OCI-LY7 (cell line): ENCODE data around the gene THEMIS. TPM values are rescaled to one million over a fixed set of nuclear protein-coding genes. Genes with fewer than 3 reads are reported as not detected.

Experiments used
- BruUV-seq: library from RNA; stranded (reverse); fragments of 400-500 nt; replicated peaks from 2 replicates; lab custom pipeline; 2021; lab: Mats Ljungman, UMichigan
- CTCF ChIA-PET: fragments of 300-600 bp; sonication (Branson Sonifier 250); formaldehyde crosslinking; loops from one replicate; lab custom pipeline; 2022; ENCODE audit warnings: antibody characterized with exemption; ENCODE audit not compliant: unreplicated experiment; lab: Charles Lee
- POLR2A ChIA-PET: fragments of 300-600 bp; sonication (Branson Sonifier 250); formaldehyde crosslinking; loops from one replicate; lab custom pipeline; 2022; ENCODE audit warnings: antibody characterized with exemption; lab: Charles Lee
- DNase-seq: peaks from one replicate; pipeline ENCODE4 v3.0.0-alpha.2; 2015; ENCODE audit warnings: low spot score
- H2AFZ ChIP-seq: fragments of 200-600 bp; sonication (generic), shearing (Covaris generic); 2 replicates; pipeline ENCODE4 v1.6.1; 2014; ENCODE audit warnings: mild to moderate bottlenecking, antibody characterized with exemption, low read length, moderate library complexity
- H3K27ac ChIP-seq: fragments of 200-600 bp; sonication (generic); 2 replicates; pipeline ENCODE4 v1.5.1; 2014; ENCODE audit warnings: mixed run types, low read depth, mild to moderate bottlenecking, moderate library complexity, low read length, inconsistent platforms; ENCODE audit not compliant: poor library complexity, severe bottlenecking
- H3K36me3 ChIP-seq: fragments of 200-600 bp; sonication (generic); 2 replicates; pipeline ENCODE4 v1.6.1; 2014; ENCODE audit warnings: mild to moderate bottlenecking, antibody characterized with exemption, low read length, moderate library complexity, mixed read lengths; ENCODE audit not compliant: insufficient read depth
- H3K4me1 ChIP-seq: fragments of 200-600 bp; sonication (generic); 2 replicates; pipeline ENCODE4 v1.5.1; 2014; ENCODE audit warnings: mild to moderate bottlenecking, low read length; ENCODE audit not compliant: insufficient read depth, poor library complexity, severe bottlenecking
- H3K4me2 ChIP-seq: fragments of 200-600 bp; sonication (generic); 2 replicates; pipeline ENCODE4 v1.6.1; 2014; ENCODE audit warnings: mild to moderate bottlenecking, low read length
- H3K4me3 ChIP-seq: fragments of 200-600 bp; sonication (generic); 2 replicates; pipeline ENCODE4 v1.5.1; 2014; ENCODE audit warnings: mild to moderate bottlenecking, low read depth, low read length; ENCODE audit not compliant: poor library complexity, severe bottlenecking
- H3K79me2 ChIP-seq: fragments of 200-600 bp; sonication (generic); 2 replicates; pipeline ENCODE4 v1.6.1; 2016; ENCODE audit warnings: low read depth, mild to moderate bottlenecking, low read length, moderate library complexity, mixed read lengths; ENCODE audit not compliant: insufficient read depth
- H3K9me2 ChIP-seq: fragments of 200-600 bp; sonication (generic); 2 replicates; pipeline ENCODE4 v1.6.1; 2016; ENCODE audit warnings: mild to moderate bottlenecking, low read length, mixed read lengths; ENCODE audit not compliant: insufficient read depth
- H3K9me3 ChIP-seq: fragments of 200-600 bp; sonication (generic); 2 replicates; pipeline ENCODE4 v1.6.1; 2014; ENCODE audit warnings: mild to moderate bottlenecking, mixed run types, low read length, mixed read lengths
- H4K20me1 ChIP-seq: fragments of 200-600 bp; sonication (generic); 2 replicates; pipeline ENCODE4 v1.6.1; 2014; ENCODE audit warnings: mild to moderate bottlenecking, antibody characterized with exemption, low read length, moderate library complexity, mixed read lengths; ENCODE audit not compliant: insufficient read depth
- EZH2phosphoT487 ChIP-seq: fragments of 200-600 bp; sonication (generic); IDR thresholded peaks from 2 replicates; pipeline ENCODE4 v1.6.1; 2018; ENCODE audit warnings: low read depth, borderline replicate concordance, mild to moderate bottlenecking, mixed run types, antibody characterized with exemption, low read length, moderate library complexity, mixed read lengths
- intact Hi-C: fragments of 100-400 bp; cut with micrococcal nuclease; formaldehyde crosslinking; loops from one replicate; pipeline ENCODE4 v1.10.0; 2022; ENCODE audit not compliant: unreplicated experiment
- total RNA-seq, 2 experiments: library from RNA; depleted of rRNA in 1 of 2; stranded (reverse); fragments of >200 nt in 1 of 2; shearing (Covaris generic) in 1 of 2; gene quantifications; 2 replicates each; pipeline ENCODE4 v1.2.3, GENCODE V29; 2014 to 2022
- TF ChIP-seq, protein P1 (sequence below): fragments of 200-600 bp; sonication (generic); conservative IDR thresholded peaks from 2 replicates; pipeline ENCODE4 v1.5.1; 2014; ENCODE audit warnings: mild to moderate bottlenecking, antibody characterized with exemption, low read length, moderate library complexity, mixed read lengths

The THEMIS gene
- total RNA-seq, 2 experiments from 2014 or later, result not detected

DNA sequence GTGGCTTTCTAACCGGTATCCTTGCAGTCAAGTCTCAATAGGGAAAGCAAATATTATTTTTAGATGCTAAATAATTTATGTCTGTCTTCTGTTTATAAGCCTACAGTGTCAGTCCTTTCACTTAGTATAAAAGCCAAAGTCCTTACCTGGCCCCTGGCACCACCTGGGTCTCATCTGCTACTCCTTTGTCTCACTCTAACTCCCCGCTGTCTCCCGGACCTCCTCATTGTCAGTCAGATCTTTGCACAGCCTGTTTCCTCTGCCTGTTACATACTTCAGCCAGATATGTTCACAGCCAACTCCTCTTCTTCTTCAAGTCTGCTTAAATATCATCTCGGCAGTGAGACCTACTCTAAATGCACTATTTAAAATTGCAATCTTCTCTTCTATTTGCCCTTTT, 84.2 kb downstream of the THEMIS start:
- no peaks in the 10 kb centered on the region for H3K79me2 ChIP-seq
- H3K9me3 ChIP-seq, result no peaks in the 10 kb centered on the region
- intact Hi-C loops, result no loop called here
- H3K36me3 ChIP-seq, result no peaks in the 10 kb centered on the region
- ChIA-PET CTCF (no interaction called here), POLR2A (no interaction called here)
- H3K9me2 ChIP-seq, result no peaks in the 10 kb centered on the region
- no peak overlapping the region for H3K27ac ChIP-seq
- no peak overlapping the region for H2AFZ ChIP-seq
- no peak overlapping the region for H3K4me2 ChIP-seq
- DNase-seq, result no peak
- H3K4me3 ChIP-seq, result no peak overlapping the region
- no peak for TF ChIP-seq EZH2phosphoT487
- TF ChIP-seq, protein P1, sequence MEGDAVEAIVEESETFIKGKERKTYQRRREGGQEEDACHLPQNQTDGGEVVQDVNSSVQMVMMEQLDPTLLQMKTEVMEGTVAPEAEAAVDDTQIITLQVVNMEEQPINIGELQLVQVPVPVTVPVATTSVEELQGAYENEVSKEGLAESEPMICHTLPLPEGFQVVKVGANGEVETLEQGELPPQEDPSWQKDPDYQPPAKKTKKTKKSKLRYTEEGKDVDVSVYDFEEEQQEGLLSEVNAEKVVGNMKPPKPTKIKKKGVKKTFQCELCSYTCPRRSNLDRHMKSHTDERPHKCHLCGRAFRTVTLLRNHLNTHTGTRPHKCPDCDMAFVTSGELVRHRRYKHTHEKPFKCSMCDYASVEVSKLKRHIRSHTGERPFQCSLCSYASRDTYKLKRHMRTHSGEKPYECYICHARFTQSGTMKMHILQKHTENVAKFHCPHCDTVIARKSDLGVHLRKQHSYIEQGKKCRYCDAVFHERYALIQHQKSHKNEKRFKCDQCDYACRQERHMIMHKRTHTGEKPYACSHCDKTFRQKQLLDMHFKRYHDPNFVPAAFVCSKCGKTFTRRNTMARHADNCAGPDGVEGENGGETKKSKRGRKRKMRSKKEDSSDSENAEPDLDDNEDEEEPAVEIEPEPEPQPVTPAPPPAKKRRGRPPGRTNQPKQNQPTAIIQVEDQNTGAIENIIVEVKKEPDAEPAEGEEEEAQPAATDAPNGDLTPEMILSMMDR, result no peak
- no TSS peak for BruUV-seq
- no peaks in the 10 kb centered on the region for H3K4me1 ChIP-seq
- H4K20me1 ChIP-seq, result no peaks in the 10 kb centered on the region

DNA sequence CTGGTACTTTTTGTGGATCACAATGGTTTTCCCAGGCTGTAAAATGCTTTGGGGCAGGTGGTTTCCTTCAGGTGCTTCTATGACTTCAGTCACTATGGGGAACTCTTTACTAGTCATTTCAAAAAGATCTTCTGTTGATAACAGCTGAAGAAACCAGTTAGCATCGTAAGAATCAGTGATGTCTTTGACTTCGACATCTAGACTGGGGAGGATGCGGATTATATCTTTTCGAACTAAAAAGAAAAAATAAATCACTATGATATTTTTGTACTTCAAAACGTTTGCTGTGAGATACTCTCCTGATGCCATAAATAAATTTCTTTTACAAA, 87.2 kb downstream of the THEMIS start:
- intact Hi-C loops, result no loop called here
- Histone ChIP-seq H3K79me2 (no peaks in the 10 kb centered on the region), H3K27ac (no peak overlapping the region), H3K9me3 (no peaks in the 10 kb centered on the region), H3K36me3 (no peaks in the 10 kb centered on the region), H3K4me3 (no peak overlapping the region), H4K20me1 (no peaks in the 10 kb centered on the region), H3K4me1 (no peaks in the 10 kb centered on the region), H3K4me2 (no peak overlapping the region), H2AFZ (no peak overlapping the region), H3K9me2 (no peaks in the 10 kb centered on the region)
- ChIA-PET POLR2A (no interaction called here), CTCF (no interaction called here)
- no TSS peak for BruUV-seq
- TF ChIP-seq, protein P1, result no peak
- TF ChIP-seq EZH2phosphoT487, result no peak
- no peak for DNase-seq

DNA sequence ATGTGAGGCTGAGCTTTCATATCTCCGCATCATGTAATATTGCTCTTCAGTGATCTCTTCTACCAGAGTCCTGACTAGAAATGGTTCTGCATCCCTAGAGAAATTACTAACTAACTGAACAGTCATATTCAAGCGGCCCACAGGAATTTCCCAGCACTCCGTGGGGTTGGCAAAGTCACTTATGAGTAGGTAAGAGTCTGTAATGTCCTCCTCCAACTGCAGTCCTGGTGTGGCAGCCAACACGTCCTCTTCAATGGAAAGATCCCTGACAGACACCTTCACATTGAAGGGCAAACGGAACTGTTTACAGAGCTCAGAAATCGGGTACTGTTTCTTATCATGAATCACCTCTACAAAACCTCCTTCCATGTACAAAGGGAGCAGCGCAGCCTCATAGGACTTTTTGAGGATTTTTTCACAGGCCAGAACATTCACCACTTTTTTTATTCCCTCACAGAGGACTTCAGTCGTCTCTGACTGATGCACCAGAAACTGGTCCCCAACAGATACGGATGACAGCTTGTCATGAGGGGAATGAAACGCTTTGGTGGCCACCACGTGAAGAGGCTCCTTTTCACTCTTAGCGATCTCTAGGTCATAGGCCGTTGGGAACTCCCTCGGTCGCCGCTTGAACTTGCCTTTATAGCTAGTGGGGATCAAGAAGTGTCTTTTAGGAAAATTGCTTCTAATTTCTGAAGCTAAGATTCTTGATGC, 87.7 kb downstream of the THEMIS start:
- H3K9me3 ChIP-seq, result no peaks in the 10 kb centered on the region
- H3K4me3 ChIP-seq, result no peak overlapping the region
- CTCF ChIA-PET, result no interaction called here
- H2AFZ ChIP-seq, result no peak overlapping the region
- no TSS peak for BruUV-seq
- H3K36me3 ChIP-seq, result no peaks in the 10 kb centered on the region
- H3K4me1 ChIP-seq, result no peaks in the 10 kb centered on the region
- intact Hi-C loops, result no loop called here
- DNase-seq, result no peak
- H3K27ac ChIP-seq, result no peak overlapping the region
- POLR2A ChIA-PET, result no interaction called here
- H3K9me2 ChIP-seq, result no peaks in the 10 kb centered on the region
- no peaks in the 10 kb centered on the region for H3K79me2 ChIP-seq
- H3K4me2 ChIP-seq, result no peak overlapping the region
- no peak for TF ChIP-seq EZH2phosphoT487
- TF ChIP-seq, protein P1, result no peak
- H4K20me1 ChIP-seq, result no peaks in the 10 kb centered on the region
